H1 (cell line): ENCODE data around the gene ELOA2. TPM values are rescaled to one million over a fixed set of nuclear protein-coding genes. Genes with fewer than 3 reads are reported as not detected.

Experiments
- CTCF ChIA-PET: fragments of 300-600 bp; sonication (Branson Sonifier 250); formaldehyde crosslinking; loops from one replicate; lab custom pipeline; 2021; ENCODE audit not compliant: partially characterized antibody; lab: Charles Lee
- POLR2A ChIA-PET: fragments of 300-600 bp; sonication (Branson Sonifier 250); formaldehyde crosslinking; loops from one replicate; lab custom pipeline; 2021; ENCODE audit warnings: inconsistent platforms; ENCODE audit not compliant: partially characterized antibody; lab: Charles Lee
- DNase-seq, 2 experiments: peaks; one replicate each; pipeline versions ENCODE4 v3.0.0 to v3.0.0-alpha.2; 2010 to 2022; ENCODE audit warnings: low spot score in 2 of 2, low read depth in 1 of 2, mixed read lengths in 1 of 2
- FAIRE-seq: peaks from 2 replicates; lab custom pipeline; 2011; peaks lifted over from hg19 to GRCh38; lab: Jason Lieb, UNC
- H2AFZ ChIP-seq: 2 replicates; pipeline ENCODE4 v1.8.1; 2012; ENCODE audit warnings: low read length, inconsistent platforms
- H2AK5ac ChIP-seq: 2 replicates; pipeline ENCODE4 v1.6.1; 2013; ENCODE audit warnings: low read depth, low read length
- H2BK120ac ChIP-seq: replicated peaks from 2 replicates; pipeline ENCODE3; 2013; ENCODE audit warnings: low read depth, low read length, inconsistent platforms
- H2BK12ac ChIP-seq: 2 replicates; pipeline ENCODE4 v1.6.1; 2013; ENCODE audit warnings: low read depth, low read length
- H2BK15ac ChIP-seq: 2 replicates; pipeline ENCODE4 v1.6.1; 2013; ENCODE audit warnings: low read length
- H2BK20ac ChIP-seq: 2 replicates; pipeline ENCODE4 v1.6.1; 2013; ENCODE audit warnings: low read length
- H2BK5ac ChIP-seq: 2 replicates; pipeline ENCODE4 v1.6.1; 2013; ENCODE audit warnings: low read depth, low read length
- H3K14ac ChIP-seq: 2 replicates; pipeline ENCODE4 v1.6.1; 2013; ENCODE audit warnings: inconsistent platforms; ENCODE audit not compliant: insufficient read length
- H3K18ac ChIP-seq: 2 replicates; pipeline ENCODE4 v1.6.1; 2013; ENCODE audit warnings: low read length; ENCODE audit errors: extremely low read depth
- H3K23ac ChIP-seq: 2 replicates; pipeline ENCODE4 v1.6.1; 2013; ENCODE audit warnings: inconsistent platforms; ENCODE audit not compliant: insufficient read length
- H3K23me2 ChIP-seq: 2 replicates; pipeline ENCODE4 v1.6.1; 2013; ENCODE audit warnings: low read depth, low read length
- H3K27ac ChIP-seq: 2 replicates; pipeline ENCODE4 v1.6.1; 2011; ENCODE audit warnings: low read depth, low read length, inconsistent platforms
- H3K27me3 ChIP-seq, 4 experiments: replicated peaks in 1 of 4; 1 replicate in 1 of 4; 2 replicates in 3 of 4; pipeline versions ENCODE4 v1.6.1 to v1.8.1; 2011 to 2013; ENCODE audit warnings: low read length in 3 of 4, mild to moderate bottlenecking in 3 of 4, inconsistent platforms in 2 of 4, mixed read lengths in 2 of 4, moderate library complexity in 1 of 4; ENCODE audit not compliant: control insufficient read depth in 3 of 4, insufficient read depth in 3 of 4; ENCODE audit errors: extremely low read depth in 1 of 4
- H3K36me3 ChIP-seq, 4 experiments: 2 replicates each; pipeline versions ENCODE4 v1.6.1 to v1.8.1; 2011 to 2013; ENCODE audit warnings: mild to moderate bottlenecking in 4 of 4, low read length in 3 of 4, moderate library complexity in 2 of 4, control low read depth in 1 of 4, inconsistent platforms in 1 of 4; ENCODE audit not compliant: insufficient read depth in 4 of 4, control insufficient read depth in 2 of 4
- H3K4ac ChIP-seq: replicated peaks from 2 replicates; pipeline ENCODE3; 2013; ENCODE audit warnings: low read length, low read depth, mixed read lengths, inconsistent platforms; ENCODE audit not compliant: insufficient read length
- H3K4me1 ChIP-seq, 4 experiments: replicated peaks in 1 of 4; 1 replicate in 1 of 4; 2 replicates in 3 of 4; pipeline versions ENCODE4 v1.6.1 to v1.8.1; 2011 to 2013; ENCODE audit warnings: low read length in 3 of 4, inconsistent platforms in 2 of 4, mixed read lengths in 1 of 4; ENCODE audit not compliant: insufficient read depth in 4 of 4, control insufficient read depth in 3 of 4
- H3K4me2 ChIP-seq, 2 experiments: 2 replicates each; pipeline versions ENCODE4 v1.6.1 to v1.8.1; 2011 to 2013; ENCODE audit warnings: low read depth in 2 of 2, low read length in 2 of 2, control low read depth in 1 of 2, inconsistent platforms in 1 of 2, mild to moderate bottlenecking in 1 of 2; ENCODE audit not compliant: insufficient read depth in 1 of 2
- H3K4me3 ChIP-seq, 4 experiments: fragments of 200-600, 300-600 bp in 1 of 4; sonication (generic), shearing (Covaris generic), sonication (Bioruptor Twin) in 1 of 4; 2 replicates each; pipeline versions ENCODE4 v1.5.1 to v1.8.1; 2011 to 2016; ENCODE audit warnings: low read length in 4 of 4, low read depth in 3 of 4, control low read depth in 2 of 4, inconsistent platforms in 2 of 4, mild to moderate bottlenecking in 2 of 4, mixed read lengths in 1 of 4, moderate library complexity in 1 of 4; ENCODE audit not compliant: insufficient read depth in 2 of 4; ENCODE audit errors: extremely low read depth in 1 of 4
- H3K56ac ChIP-seq: replicated peaks from 2 replicates; pipeline ENCODE3; 2013; ENCODE audit warnings: low read depth, mild to moderate bottlenecking, mixed read lengths, low read length, inconsistent platforms; ENCODE audit not compliant: insufficient read length
- H3K79me1 ChIP-seq: 2 replicates; pipeline ENCODE4 v1.6.1; 2013; ENCODE audit warnings: low read depth, low read length, control low read depth
- H3K79me2 ChIP-seq, 2 experiments: 2 replicates each; pipeline versions ENCODE4 v1.6.1 to v1.8.1; 2012 to 2013; ENCODE audit warnings: low read length in 2 of 2, mild to moderate bottlenecking in 2 of 2, inconsistent platforms in 1 of 2; ENCODE audit not compliant: insufficient read depth in 2 of 2, control insufficient read depth in 1 of 2
- H3K9ac ChIP-seq, 4 experiments: replicated peaks in 1 of 4; 1 replicate in 1 of 4; 2 replicates in 3 of 4; pipeline versions ENCODE4 v1.6.1 to v1.8.1; 2011 to 2013; ENCODE audit warnings: low read depth in 3 of 4, low read length in 3 of 4, control low read depth in 2 of 4, mild to moderate bottlenecking in 2 of 4, moderate library complexity in 2 of 4, inconsistent platforms in 1 of 4; ENCODE audit errors: extremely low read depth in 1 of 4
- H3K9me3 ChIP-seq, 2 experiments: 2 replicates each; pipeline versions ENCODE4 v1.6.1 to v1.8.1; 2012 to 2013; ENCODE audit warnings: mild to moderate bottlenecking in 2 of 2, moderate library complexity in 2 of 2, control low read depth in 1 of 2, inconsistent platforms in 1 of 2, low read depth in 1 of 2, low read length in 1 of 2, mixed read lengths in 1 of 2; ENCODE audit not compliant: insufficient read depth in 2 of 2
- H4K20me1 ChIP-seq, 2 experiments: replicated peaks in 1 of 2; 2 replicates each; pipeline versions ENCODE3 to v1.8.1; 2011 to 2013; ENCODE audit warnings: inconsistent platforms in 2 of 2, low read length in 2 of 2, mild to moderate bottlenecking in 1 of 2; ENCODE audit not compliant: insufficient read depth in 2 of 2, control insufficient read depth in 1 of 2
- H4K5ac ChIP-seq: 2 replicates; pipeline ENCODE4 v1.6.1; 2013; ENCODE audit warnings: low read length, low read depth, mixed read lengths, inconsistent platforms; ENCODE audit not compliant: insufficient read length
- H4K8ac ChIP-seq: 2 replicates; pipeline ENCODE4 v1.8.0; 2013; ENCODE audit warnings: mild to moderate bottlenecking, moderate library complexity, low read length, inconsistent platforms; ENCODE audit not compliant: insufficient read depth; ENCODE audit errors: extremely low read depth
- H4K91ac ChIP-seq: replicated peaks from 2 replicates; pipeline ENCODE3; 2013; ENCODE audit warnings: low read length, mixed read lengths, inconsistent platforms; ENCODE audit not compliant: insufficient read length
- EGR1 ChIP-seq: IDR thresholded peaks from 2 replicates; pipeline ENCODE4 v1.6.1; 2011; ENCODE audit warnings: low read depth, low read length, borderline replicate concordance
- FOSL1 ChIP-seq: IDR thresholded peaks from 2 replicates; pipeline ENCODE4 v1.6.1; 2011; ENCODE audit warnings: mild to moderate bottlenecking, low read depth, low read length, moderate library complexity; ENCODE audit not compliant: insufficient read depth
- RFX5 ChIP-seq: IDR thresholded peaks from 2 replicates; pipeline ENCODE4 v1.6.1; 2011; ENCODE audit warnings: low read depth, low read length, improper control_type of control experiment, borderline replicate concordance
- SAP30 ChIP-seq: fragments of 300-600 bp; sonication (generic); IDR thresholded peaks from 2 replicates; pipeline ENCODE4 v1.7.1; 2012; ENCODE audit warnings: low read length, moderate library complexity, mild to moderate bottlenecking, inconsistent platforms; ENCODE audit not compliant: insufficient read depth, insufficient replicate concordance
- SP2 ChIP-seq: IDR thresholded peaks from 2 replicates; pipeline ENCODE4 v1.6.1; 2012; ENCODE audit warnings: mild to moderate bottlenecking, low read length, inconsistent platforms
- TCF12 ChIP-seq: IDR thresholded peaks from 2 replicates; pipeline ENCODE4 v1.6.1; 2011; ENCODE audit warnings: low read depth, mild to moderate bottlenecking, low read length
- WGBS, 2 experiments: shearing (Covaris generic) in 1 of 2; methylation state at CpG; one replicate each; pipeline versions ENCODE4 v1.1.6 to v1.1.7; 2013 to 2015; ENCODE audit warnings: low lambda C conversion rate in 2 of 2, mixed read lengths in 2 of 2, inconsistent platforms in 1 of 2, low coverage in 1 of 2, missing lambda C conversion rate in 1 of 2; ENCODE audit not compliant: insufficient replicate concordance in 2 of 2, insufficient coverage in 1 of 2, insufficient read length in 1 of 2; ENCODE audit errors: extremely low coverage in 1 of 2, missing lambda C conversion rate in 1 of 2; 5-methylcytosine and 5-hydroxymethylcytosine counted together
- polyA plus RNA-seq, 7 experiments: library from polyadenylated mRNA; depleted of rRNA in 3 of 7; stranded (reverse) in 5 of 7; unstranded in 2 of 7; fragments of >200 nt in 5 of 7; fragments of 200-250 nt in 2 of 7; gene quantifications; 1 replicate in 5 of 7; 2 replicates in 1 of 7; 4 replicates in 1 of 7; pipeline versions ENCODE4 v1.2.1 to v1.2.3, GENCODE V29; 2011 to 2013; ENCODE audit warnings: missing spikeins in 2 of 7, mixed read lengths in 2 of 7
- total RNA-seq: library from RNA; stranded (reverse); fragmentation: NEBNext Ultra II Directional; extraction: Animal tissue kit (Norgen Biotek cat#: 25700); gene quantifications from 2 replicates; pipeline ENCODE4 v1.2.1, GENCODE V29; 2021

The ELOA2 gene
- total and polyA plus RNA-seq, 2 of the 8 experiments (the other 6 are each of a cell fraction or from before 2014, with no cell fraction given), result not detected

GRCh38 chr18:47077111-47077510 lies 41.7 kb upstream of the ELOA2 start:
- CTCF ChIA-PET, result interaction anchor here (1.7 kb wide), 1 partner anchor 23 kb away, joined by 4 read pairs; no protein-coding TSS in a partner anchor
- Histone ChIP-seq H3K23ac (no peak overlapping the region), H3K18ac (no peak overlapping the region), H4K8ac (no peak overlapping the region), H2AFZ (no peak overlapping the region), H3K4ac (no peak overlapping the region), H3K36me3 (0 out of 8 replicates have a peak, but pooled peaks cover 0 to 2% (median 0%) of the 10 kb centered on the region in 4 experiments), H3K4me3 (no peak overlapping the region), H3K79me2 (no peaks in the 10 kb centered on the region), H3K56ac (no peak overlapping the region), H3K27me3 (no peaks in the 10 kb centered on the region), H3K9me3 (no peaks in the 10 kb centered on the region), H3K4me1 (peaks cover 0 to 4% (median 3%) of the 10 kb centered on the region in 4 experiments; a peak in 6 of 7 replicates), H2BK15ac (no peak overlapping the region)
- WGBS, 2 experiments, result 97% methylated on average over 7 of the region's 7 CpGs; no CpG with 5 or more reads in 1 of the 2 experiments
- TF ChIP-seq SP2 (no peak), TCF12 (no peak), SAP30 (no peak), FOSL1 (no peak), EGR1 (no peak), RFX5 (no peak)
- TF ChIP-seq, all 59 proteins: peak for 0
- Histone ChIP-seq H4K5ac (no peak overlapping the region), H2BK12ac (no peak overlapping the region), H4K91ac (no peak overlapping the region), H3K9ac (no peak overlapping the region), H3K79me1 (no peaks in the 10 kb centered on the region), H2BK5ac (no peak overlapping the region), H3K14ac (no peak overlapping the region), H3K27ac (no peak overlapping the region), H2AK5ac (no peak overlapping the region), H3K23me2 (no peaks in the 10 kb centered on the region), H2BK120ac (no peak overlapping the region), H3K4me2 (no peak overlapping the region), H2BK20ac (no peak overlapping the region), H4K20me1 (no peaks in the 10 kb centered on the region)
- no peak for FAIRE-seq
- DNase-seq, result no peak
- POLR2A ChIA-PET, result no interaction called here
